Measurements from ENCODE around the gene CNTNAP2. TPM values are rescaled to one million over a fixed set of nuclear protein-coding genes. Genes with fewer than 3 reads are reported as not detected.

CNTNAP2 gene
- total RNA-seq, 1 experiment from 2014 or later: 64.5 TPM

GRCh38 chr7:146652176-146652575 lies 535.6 kb downstream of the CNTNAP2 start:
- no peak overlapping the region for H4K91ac ChIP-seq (ENCODE audit: insufficient read length, low read depth, low read length)
- peaks cover 8 to 9% of the 10 kb centered on the region in 2 experiments for H3K4me1 Mint-ChIP-seq
- H3K27ac Mint-ChIP-seq: no peak overlapping the region

More at GRCh38 chr7:146652176-146652575, 535.6 kb downstream of the CNTNAP2 start:
- Histone ChIP-seq H3T11ph (ENCODE audit: low read length) (no peak overlapping the region), H3K23me2 (ENCODE audit: insufficient read length, low read depth, low read length, poor library complexity, severe bottlenecking) (no peaks in the 10 kb centered on the region), H3K23ac (ENCODE audit: insufficient read length, low read depth, low read length) (no peak overlapping the region), H3K14ac (ENCODE audit: insufficient read depth, low read length) (no peak overlapping the region), H3K4ac (ENCODE audit: low read depth, low read length) (no peak overlapping the region), H2BK12ac (ENCODE audit: insufficient read length, low read depth, low read length) (no peak overlapping the region), H2AK5ac (ENCODE audit: insufficient read length, low read length) (no peak overlapping the region), H3K9ac (ENCODE audit: extremely low read depth, insufficient read length, low read length) (no peak overlapping the region), H3K4me1 (ENCODE audit: insufficient read depth, low read length) (0 out of 2 replicates have a peak, but pooled peaks cover 2% of the 10 kb centered on the region), H3K79me1 (ENCODE audit: insufficient read depth, low read depth, low read length, poor library complexity, severe bottlenecking) (no peaks in the 10 kb centered on the region), H4K5ac (ENCODE audit: insufficient read length, low read depth, low read length) (no peak overlapping the region), H2BK5ac (ENCODE audit: insufficient read length, low read length) (no peak overlapping the region), H3K27me3 (ENCODE audit: insufficient read depth, low read length) (no peaks in the 10 kb centered on the region), H3K79me2 (ENCODE audit: insufficient read depth, low read length) (no peaks in the 10 kb centered on the region), H3K56ac (ENCODE audit: insufficient read length, low read depth, low read length) (no peak overlapping the region), H4K20me1 (ENCODE audit: control insufficient read depth, insufficient read depth, insufficient read length) (no peaks in the 10 kb centered on the region), H3K27ac (ENCODE audit: insufficient read length, low read depth, low read length) (no peak overlapping the region), H3K9me3 (ENCODE audit: control insufficient read depth, low read depth, low read length) (no peaks in the 10 kb centered on the region), H3K4me2 (ENCODE audit: insufficient read depth, insufficient read length, low read length) (no peak overlapping the region), H3K18ac (ENCODE audit: insufficient read length, low read depth, low read length) (no peak overlapping the region), H2BK120ac (ENCODE audit: low read depth, low read length, poor library complexity, severe bottlenecking) (no peak overlapping the region), H2AFZ (ENCODE audit: low read length) (no peak overlapping the region), H4K8ac (replicated peaks; ENCODE audit: insufficient read length, low read depth, low read length) (no peak overlapping the region), H2BK20ac (ENCODE audit: low read depth, low read length, poor library complexity, severe bottlenecking) (no peak overlapping the region), H2BK15ac (ENCODE audit: low read depth, low read length) (no peak overlapping the region)
- no peak for TF ChIP-seq CTCF (conservative IDR thresholded peaks at IDR 0.05)
- Mint-ChIP-seq H3K36me3 (ENCODE audit: insufficient read depth in 1 of 3, low read depth in 3 of 3) (no peaks in the 10 kb centered on the region), H3K4me3 (no peak overlapping the region), H3K9me3 (0 out of 5 replicates have a peak, but pooled peaks cover 0 to 2% of the 10 kb centered on the region in 2 experiments), H3K27me3 (ENCODE audit: low read depth) (no peaks in the 10 kb centered on the region)
- no CpG with 5 or more reads among the region's 2 CpGs for WGBS (ENCODE audit: extremely low coverage, insufficient read length, low lambda C conversion rate)
- DNase-seq: no peak
